A549 (cell line): ENCODE measurements around the gene ZNF750. TPM values are rescaled to one million over a fixed set of nuclear protein-coding genes. Genes with fewer than 3 reads are reported as not detected.

ENCODE experiments used
- ATAC-seq, 2 experiments: fragments of 200-7000 bp in 1 of 2; fragments of >200 bp in 1 of 2; cut with Nextera tagmentation in 1 of 2; cut with Tn5 transposase in 1 of 2; 3 replicates each; pipeline versions ENCODE4 v1.8.0 to v1.9.1; 2018 to 2020; ENCODE audit warnings: mild to moderate bottlenecking in 1 of 2, moderate library complexity in 1 of 2
- CTCF ChIA-PET: fragments of 300-600 bp; sonication (Branson Sonifier 250); formaldehyde crosslinking; extraction: SDS; loops from one replicate; lab custom pipeline; 2021; ENCODE audit warnings: antibody characterized with exemption, inconsistent platforms; lab: Yijun Ruan, JAX
- POLR2A ChIA-PET: fragments of 350-600 bp; formaldehyde crosslinking; extraction: SDS; loops from one replicate; lab custom pipeline; 2021; ENCODE audit warnings: antibody characterized with exemption, inconsistent platforms; lab: Yijun Ruan, JAX
- DNase-seq, 2 experiments: peaks; one replicate each; pipeline versions ENCODE4 v3.0.0 to v3.0.0-alpha.2; 2011 to 2016; ENCODE audit warnings: low read depth in 1 of 2, low spot score in 1 of 2
- FAIRE-seq: peaks from 2 replicates; lab custom pipeline; 2011; peaks lifted over from hg19 to GRCh38; lab: Jason Lieb, UNC
- H3K27ac ChIP-seq, 2 experiments: fragments of >200 bp; sonication (Bioruptor Twin); formaldehyde crosslinking; 3 replicates each; pipeline ENCODE4 v1.5.1; 2016 to 2017
- H3K4me1 ChIP-seq: fragments of >200 bp; sonication (Bioruptor Twin); formaldehyde crosslinking; 3 replicates; pipeline ENCODE4 v1.6.1; 2016
- H3K4me2 ChIP-seq: fragments of >200 bp; sonication (Bioruptor Twin); formaldehyde crosslinking; 3 replicates; pipeline ENCODE4 v1.6.1; 2016
- H3K4me3 ChIP-seq: fragments of >200 bp; sonication (Bioruptor Twin); formaldehyde crosslinking; 3 replicates; pipeline ENCODE4 v1.5.1; 2016
- H3K9me3 ChIP-seq: fragments of >200 bp; sonication (Bioruptor Twin); formaldehyde crosslinking; 3 replicates; pipeline ENCODE4 v1.6.1; 2016
- ATOH8 ChIP-seq: fragments of 250-450 bp; sonication (Bioruptor Pico); IDR thresholded peaks from 2 replicates; pipeline ENCODE4 v1.5.0; 2020; ENCODE audit warnings: low read depth, mild to moderate bottlenecking, moderate library complexity
- BHLHE40 ChIP-seq: IDR thresholded peaks from 2 replicates; pipeline ENCODE4 v1.6.1; 2012; ENCODE audit warnings: low read depth, low read length, inconsistent platforms
- ESRRA ChIP-seq: fragments of 150-350 bp; IDR thresholded peaks from 2 replicates; pipeline ENCODE4 v1.6.1; 2014; ENCODE audit warnings: mild to moderate bottlenecking, low read length, borderline replicate concordance
- FOSB ChIP-seq: fragments of 250-450 bp; sonication (Bioruptor Pico); IDR thresholded peaks from 2 replicates; pipeline ENCODE4 v1.5.0; 2020; ENCODE audit warnings: mild to moderate bottlenecking, moderate library complexity
- HMGXB4 ChIP-seq: fragments of 250-450 bp; sonication (Bioruptor Pico); IDR thresholded peaks from 2 replicates; pipeline ENCODE4 v1.5.0; 2021; ENCODE audit warnings: mild to moderate bottlenecking, moderate library complexity, borderline replicate concordance
- HOXA7 ChIP-seq: fragments of 250-450 bp; sonication (Bioruptor Pico); IDR thresholded peaks from 2 replicates; pipeline ENCODE4 v1.5.0; 2020; ENCODE audit warnings: mild to moderate bottlenecking, moderate library complexity
- JUNB ChIP-seq: fragments of >200 bp; sonication (Bioruptor Twin); formaldehyde crosslinking; IDR thresholded peaks from 2 replicates; pipeline ENCODE4 v1.6.1; 2016
- KDM5A ChIP-seq: fragments of 200-600 bp; sonication (generic); IDR thresholded peaks from 2 replicates; pipeline ENCODE4 v1.6.1; 2016; ENCODE audit warnings: antibody characterized with exemption, mild to moderate bottlenecking
- MAX ChIP-seq: IDR thresholded peaks from 2 replicates; pipeline ENCODE4 v1.6.1; 2012
- MAZ ChIP-seq: fragments of 150-350 bp; IDR thresholded peaks from 2 replicates; pipeline ENCODE4 v1.6.1; 2014; ENCODE audit warnings: antibody characterized with exemption, low read depth, low read length, borderline replicate concordance
- NR3C1 ChIP-seq: fragments of >200 bp; sonication (Bioruptor Twin); formaldehyde crosslinking; IDR thresholded peaks from 3 replicates; pipeline ENCODE4 v1.6.1; 2017
- PBX3 ChIP-seq: IDR thresholded peaks from 2 replicates; pipeline ENCODE4 v1.6.1; 2012
- POLR2AphosphoS2 ChIP-seq: conservative IDR thresholded peaks from 2 replicates; pipeline ENCODE4 v1.6.1; 2012; ENCODE audit warnings: low read length, improper control_type of control experiment, inconsistent platforms
- REST ChIP-seq: fragments of 200-600 bp; sonication (generic); IDR thresholded peaks from 2 replicates; pipeline ENCODE4 v1.6.1; 2016; ENCODE audit warnings: antibody characterized with exemption, mild to moderate bottlenecking, moderate library complexity
- SMC3 ChIP-seq: fragments of >200 bp; sonication (Bioruptor Twin); formaldehyde crosslinking; IDR thresholded peaks from 3 replicates; pipeline ENCODE4 v1.6.1; 2018; ENCODE audit warnings: inconsistent platforms
- SREBF2 ChIP-seq: fragments of 450-650 bp; IDR thresholded peaks from 2 replicates; pipeline ENCODE4 v1.6.1; 2014; ENCODE audit warnings: mild to moderate bottlenecking, moderate library complexity
- TP53 ChIP-seq: fragments of 250-450 bp; sonication (Bioruptor Pico); IDR thresholded peaks from 2 replicates; pipeline ENCODE4 v1.5.0; 2021; ENCODE audit warnings: mild to moderate bottlenecking, moderate library complexity
- USF2 ChIP-seq: fragments of 450-650 bp; IDR thresholded peaks from 2 replicates; pipeline ENCODE4 v1.6.1; 2014; ENCODE audit warnings: antibody characterized with exemption
- ZFP36 ChIP-seq: fragments of 450-650 bp; IDR thresholded peaks from 2 replicates; pipeline ENCODE4 v1.6.1; 2014; ENCODE audit warnings: borderline replicate concordance; ENCODE audit not compliant: partially characterized antibody
- ZSCAN20 ChIP-seq: fragments of 250-450 bp; sonication (Bioruptor Pico); IDR thresholded peaks from 2 replicates; pipeline ENCODE4 v1.8.0; 2022; ENCODE audit warnings: mild to moderate bottlenecking, moderate library complexity
- WGBS: methylation state at CpG from one replicate; pipeline ENCODE4 v1.1.6; 2017; ENCODE audit errors: missing lambda C conversion rate; 5-methylcytosine and 5-hydroxymethylcytosine counted together
- polyA plus RNA-seq, 4 experiments: library from polyadenylated mRNA; depleted of rRNA in 3 of 4; stranded (reverse); fragments of >200 nt; fragmentation: RNase III in 1 of 4; extraction: RNeasy Plus Mini Kit Qiagen cat#74134 plus additional on column Dnase treatment in 1 of 4; gene quantifications; 2 replicates in 3 of 4; 3 replicates in 1 of 4; pipeline ENCODE4 v1.2.3, GENCODE V29; 2011 to 2017

The ZNF750 gene
- polyA plus RNA-seq, 2 of the 4 experiments (the other 2 are of a cell fraction), result not detected

- TF ChIP-seq HOXA7 (CRISPR knock-in tag), result no peak
- no peak for TF ChIP-seq ATOH8 (CRISPR knock-in tag)
- TF ChIP-seq NR3C1, result no peak
- no peak for TF ChIP-seq USF2
- no peak for TF ChIP-seq MAX
- TF ChIP-seq SREBF2, result no peak
- no peak for TF ChIP-seq ZSCAN20 (CRISPR knock-in tag)
- TF ChIP-seq ZFP36, result no peak
- no peak for TF ChIP-seq SMC3
- TF ChIP-seq TP53 (CRISPR knock-in tag), result no peak
- TF ChIP-seq FOSB (CRISPR knock-in tag), result no peak
- TF ChIP-seq MAZ, result no peak
- no peak for TF ChIP-seq JUNB
- FAIRE-seq (no peak), ATAC-seq (no peak), DNase-seq (no peak)
- no peak overlapping the region for H3K27ac ChIP-seq
- no peaks in the 10 kb centered on the region for H3K9me3 ChIP-seq
- no peaks in the 10 kb centered on the region for H3K4me1 ChIP-seq
- no peak overlapping the region for H3K4me3 ChIP-seq
- no peak overlapping the region for H3K4me2 ChIP-seq
- POLR2A ChIA-PET, result no interaction called here
- whole genome bisulfite sequencing, result 95% methylated on average over 10 of the region's 11 CpGs
- CTCF ChIA-PET, result interaction anchor here (1.0 to 2.1 kb wide), 4 partner anchors 9 to 201 kb away, joined by 3 to 4 read pairs (median 4); no protein-coding TSS in a partner anchor
These were observed 29.7 kb upstream of the ZNF750 start for GRCh38 chr17:82869536-82869935.

- FAIRE-seq, result no peak
- H3K4me3 ChIP-seq, result no peak overlapping the region
- ChIA-PET CTCF (interaction anchor here (1.0 to 2.1 kb wide), 3 partner anchors 10 to 200 kb away, joined by 3 to 4 read pairs (median 3); no protein-coding TSS in a partner anchor), POLR2A (no interaction called here)
- H3K4me1 ChIP-seq, result 0 out of 3 replicates have a peak, but pooled peaks cover 6% of the 10 kb centered on the region
- ATAC-seq, result no peak
- WGBS, result 89% methylated on average over 21 of the region's 21 CpGs
- no peak for DNase-seq
- TF ChIP-seq HMGXB4, result no peak
- no peak for TF ChIP-seq ESRRA
- no peak for TF ChIP-seq SREBF2
- TF ChIP-seq KDM5A, result no peak
- no peak for TF ChIP-seq REST
- TF ChIP-seq MAZ, result no peak
- TF ChIP-seq POLR2AphosphoS2, result no peak
- no peak for TF ChIP-seq ZSCAN20 (CRISPR knock-in tag)
- TF ChIP-seq ATOH8 (CRISPR knock-in tag), result no peak
- TF ChIP-seq JUNB, result no peak
- no peak for TF ChIP-seq BHLHE40
- no peak for TF ChIP-seq PBX3
- H3K27ac ChIP-seq, result no peak overlapping the region
- no peak overlapping the region for H3K4me2 ChIP-seq
- H3K9me3 ChIP-seq, result no peaks in the 10 kb centered on the region
These were observed 28.9 kb upstream of the ZNF750 start for GRCh38 chr17:82868715-82869131.
